HTERT RPE-1 (cell line): ENCODE results near the gene METRNL.
"Not testable (repeated sequence)": the region's sequence is repeated elsewhere in the genome, so short reads cannot be mapped to it uniquely, and the experiment has no call there.

Source experiments
- in situ Hi-C: fragments of 300-500 bp; cut with MboI; formaldehyde crosslinking; loops from 4 replicates; pipeline ENCODE4 v1.14.3; 2020; ENCODE audit warnings: low sequenced_read_pairs

The METRNL gene

DNA sequence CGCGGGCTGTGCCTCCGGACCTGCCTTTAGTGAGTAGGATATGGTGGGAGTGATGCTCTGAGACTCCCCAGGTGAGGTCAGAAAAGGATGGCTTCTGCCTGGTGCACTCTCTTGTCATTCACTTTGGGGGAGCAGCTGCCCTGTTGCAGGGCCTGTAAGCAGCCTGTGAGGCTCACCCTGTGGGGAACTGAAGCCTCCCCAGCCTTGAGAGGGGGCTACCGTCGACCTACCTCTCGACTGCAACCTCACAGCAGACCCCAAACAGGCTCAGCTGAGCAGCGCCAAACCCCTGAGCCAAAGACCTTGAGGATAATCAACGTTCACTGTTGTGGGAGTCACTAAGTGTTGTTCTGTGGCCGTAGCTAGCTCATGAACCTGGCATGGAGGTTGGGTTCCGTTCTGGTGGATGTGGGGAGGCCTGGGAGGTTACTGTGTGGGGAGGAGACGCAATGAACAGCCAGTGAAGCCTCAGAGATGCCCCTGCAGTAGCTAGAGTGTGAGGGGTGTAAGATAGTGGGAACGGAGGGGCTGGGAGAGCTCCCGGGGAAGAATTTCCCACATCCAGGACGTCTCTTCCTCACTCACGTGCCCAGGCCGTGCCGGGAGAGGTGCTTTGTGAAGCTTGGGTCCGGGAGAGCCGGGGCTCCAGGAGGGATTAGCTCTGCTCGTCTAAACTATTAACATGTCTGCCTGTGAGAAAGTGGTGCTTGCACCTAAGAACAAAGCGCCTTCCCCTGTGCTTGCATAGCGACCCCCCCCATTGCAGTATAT is 38.8 kb downstream of the METRNL start:
- in situ Hi-C loops, result no loop called here

DNA sequence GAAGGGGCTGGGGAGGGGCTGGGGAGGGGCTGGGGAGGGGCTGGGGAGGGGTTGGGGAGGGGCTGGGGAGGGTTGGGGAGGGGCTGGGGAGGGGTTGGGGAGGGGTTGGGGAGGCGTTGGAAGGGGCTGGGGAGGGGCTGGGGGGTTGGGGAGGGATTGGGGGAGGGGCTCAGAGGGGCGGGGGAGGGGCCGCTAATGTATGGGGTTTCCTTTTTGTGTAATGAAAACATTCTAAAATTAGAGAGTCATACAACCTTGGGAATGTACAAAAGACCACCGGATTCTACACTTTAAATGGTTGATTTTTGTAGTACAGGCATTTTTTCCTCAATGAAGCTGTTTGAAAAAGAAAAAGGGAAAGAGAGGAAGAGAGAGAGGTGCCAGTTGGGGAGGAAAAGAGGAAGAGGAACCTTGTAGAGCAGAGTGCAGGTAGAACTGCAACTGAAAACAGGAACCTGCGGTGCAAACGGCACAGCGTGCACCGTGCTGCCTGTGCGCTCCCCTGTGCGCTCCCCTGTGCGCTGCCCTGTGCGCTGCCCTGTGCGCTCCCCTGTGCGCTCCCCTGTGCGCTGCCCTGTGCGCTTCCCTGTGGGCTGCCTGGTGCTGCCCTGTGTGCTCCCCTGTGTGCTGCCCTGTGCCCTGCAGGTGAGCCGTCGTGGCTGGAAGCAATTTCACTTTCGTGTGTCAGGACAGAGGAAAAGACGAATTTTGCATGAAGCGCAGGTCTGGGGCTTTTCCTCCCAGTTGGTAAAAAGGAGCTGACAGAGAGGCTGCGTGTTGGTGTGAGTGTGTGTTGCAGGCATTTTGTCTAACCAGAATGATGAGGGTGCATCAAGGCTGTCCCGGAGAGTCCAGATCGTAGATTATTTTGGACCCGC is 40.8 kb downstream of the METRNL start:
- in situ Hi-C loops, result no loop called here

DNA sequence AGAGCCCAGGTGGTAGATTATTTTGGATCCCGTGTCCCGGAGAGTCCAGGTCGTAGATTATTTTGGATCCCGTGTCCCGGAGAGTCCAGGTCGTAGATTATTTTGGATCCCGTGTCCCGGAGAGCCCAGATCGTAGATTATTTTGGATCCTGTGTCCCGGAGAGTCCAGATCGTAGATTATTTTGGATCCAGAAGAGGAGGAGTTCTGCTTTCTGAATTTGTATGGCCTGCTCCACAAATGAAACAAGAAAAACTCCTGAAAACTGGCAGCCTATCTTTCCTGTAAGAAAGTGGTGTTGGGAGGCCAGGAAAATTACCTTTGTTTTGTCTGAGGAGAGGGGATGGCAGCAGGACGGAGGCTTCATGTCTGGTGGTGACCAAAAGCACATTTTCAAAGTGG is 42.1 kb downstream of the METRNL start:
- in situ Hi-C loops, result not testable (repeated sequence)

DNA sequence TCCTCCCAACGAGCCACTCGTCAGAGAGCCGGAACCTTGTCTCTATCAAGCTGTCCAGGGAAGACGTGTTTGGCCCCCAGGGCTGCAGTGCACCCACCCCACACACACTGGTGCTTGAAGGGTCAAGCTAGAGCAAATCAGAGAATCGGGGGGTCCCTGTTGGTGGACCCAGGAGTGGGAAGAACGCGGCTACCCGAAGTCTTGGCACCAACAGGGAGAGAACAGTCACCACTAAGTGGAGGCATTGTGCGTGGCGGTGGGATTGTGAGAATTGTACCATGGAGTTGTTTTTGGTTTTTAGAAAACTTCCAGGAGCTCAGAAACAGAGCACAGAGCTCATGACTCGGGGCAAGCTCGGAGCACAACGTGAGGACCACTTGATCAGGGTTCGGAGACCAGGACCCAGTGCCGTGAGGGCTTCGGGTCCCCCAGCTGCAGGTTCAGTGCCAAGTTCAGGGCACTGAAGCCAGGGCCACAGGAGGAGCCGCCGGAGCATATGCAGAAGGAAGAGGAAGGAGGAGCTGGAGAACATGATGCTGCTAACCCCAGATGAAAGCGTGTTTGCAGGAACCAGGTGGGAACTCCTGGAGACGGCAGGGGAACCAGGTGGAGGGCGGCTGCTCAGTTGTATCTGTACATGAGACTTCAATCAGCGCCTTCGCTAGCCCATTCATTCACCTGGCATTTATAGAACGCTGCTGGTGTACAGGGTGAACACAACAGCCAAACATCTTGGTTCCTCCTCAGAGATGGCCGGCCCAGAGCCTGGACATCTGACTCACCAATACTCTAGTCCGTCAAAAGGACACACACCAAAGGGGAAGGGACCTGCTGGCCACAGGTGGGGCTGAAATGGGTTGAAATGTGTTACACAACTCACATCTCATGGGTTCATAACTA is 42.8 kb downstream of the METRNL start:
- in situ Hi-C loops, result no loop called here

DNA sequence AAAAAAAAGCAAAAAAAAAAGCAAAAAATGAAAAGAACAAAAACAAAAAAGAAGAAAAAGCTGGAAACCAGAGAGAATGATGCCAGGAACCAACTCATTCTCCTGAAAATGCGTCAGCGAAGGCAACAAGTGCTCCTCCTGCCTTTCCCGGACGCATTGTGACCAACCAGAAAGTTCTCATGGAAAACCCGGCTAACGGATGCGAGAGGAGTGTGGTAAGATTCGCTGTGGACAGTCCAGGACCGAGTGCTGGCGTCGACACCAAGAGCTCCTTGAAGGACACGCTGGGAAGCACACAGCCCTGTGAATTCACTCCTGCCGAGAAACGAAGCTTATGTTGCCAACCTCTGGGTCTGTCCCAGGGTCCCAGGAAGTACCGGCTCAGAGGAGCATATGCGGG is 43.4 kb downstream of the METRNL start:
- in situ Hi-C loops, result no loop called here

DNA sequence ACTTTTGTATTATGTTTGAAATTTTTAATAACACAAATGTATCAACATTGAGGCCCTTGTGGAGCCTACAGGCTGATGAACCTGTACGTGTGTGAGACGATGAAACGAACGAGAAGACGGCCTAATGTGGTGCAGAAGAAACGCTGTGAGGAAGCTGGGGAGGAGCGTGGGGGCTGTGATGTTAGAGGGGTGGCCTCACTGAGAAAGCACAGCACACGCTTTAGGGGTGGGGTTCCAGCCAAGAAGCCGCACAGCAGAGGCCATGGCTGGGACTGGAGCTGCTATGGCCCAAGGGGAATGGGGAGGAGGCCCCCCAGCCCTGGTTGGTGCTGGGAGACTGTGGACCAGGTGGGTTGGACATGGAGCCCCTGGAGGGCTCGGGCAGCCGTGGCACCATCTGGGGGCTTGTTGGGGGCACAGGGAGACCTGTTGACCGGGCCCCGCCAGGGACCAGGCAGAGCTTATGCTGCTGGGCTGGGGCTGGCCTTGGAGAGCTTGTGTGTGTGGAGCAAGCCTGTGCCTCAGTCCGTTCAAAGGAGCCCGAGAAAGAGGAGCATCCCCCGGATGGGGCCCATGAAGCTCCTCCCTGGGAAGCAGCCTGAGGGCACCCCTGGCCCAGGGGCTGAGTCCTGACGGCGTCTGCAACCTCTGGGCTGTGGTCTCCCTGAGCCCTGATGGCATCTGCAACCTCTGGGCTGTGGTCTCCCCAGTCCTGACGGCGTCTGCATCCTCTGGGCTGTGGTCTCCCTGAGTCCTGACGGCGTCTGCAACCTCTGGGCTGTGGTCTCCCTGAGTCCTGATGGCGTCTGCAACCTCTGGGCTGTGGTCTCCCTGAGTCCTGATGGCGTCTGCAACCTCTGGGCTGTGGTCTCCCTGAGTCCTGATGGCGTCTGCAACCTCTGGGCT is 44.7 kb downstream of the METRNL start:
- in situ Hi-C loops, result no loop called here

DNA sequence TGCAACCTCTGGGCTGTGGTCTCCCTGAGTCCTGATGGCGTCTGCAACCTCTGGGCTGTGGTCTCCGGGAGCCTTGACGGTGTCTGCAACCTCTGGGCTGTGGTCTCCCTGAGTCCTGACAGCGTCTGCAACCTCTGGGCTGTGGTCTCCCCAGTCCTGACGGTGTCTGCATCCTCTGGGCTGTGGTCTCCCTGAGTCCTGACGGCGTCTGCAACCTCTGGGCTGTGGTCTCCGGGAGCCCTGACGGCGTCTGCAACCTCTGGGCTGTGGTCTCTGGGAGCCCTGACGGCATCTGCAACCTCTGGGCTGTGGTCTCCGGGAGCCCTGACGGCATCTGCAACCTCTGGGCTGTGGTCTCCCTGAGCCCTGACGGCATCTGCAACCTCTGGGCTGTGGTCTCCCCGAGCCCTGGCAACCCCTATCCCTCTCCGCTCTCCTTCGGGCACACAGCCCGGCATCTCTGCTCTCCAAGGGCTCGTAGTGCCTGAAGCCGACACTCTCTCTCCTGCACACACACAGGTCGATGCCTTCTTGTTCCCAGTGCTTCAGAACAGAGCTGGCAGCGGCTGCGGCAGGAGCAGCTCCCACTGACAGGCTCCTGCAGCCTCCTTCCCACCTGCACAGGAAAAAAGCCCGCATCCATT is 45.6 kb downstream of the METRNL start:
- in situ Hi-C loops, result no loop called here

DNA sequence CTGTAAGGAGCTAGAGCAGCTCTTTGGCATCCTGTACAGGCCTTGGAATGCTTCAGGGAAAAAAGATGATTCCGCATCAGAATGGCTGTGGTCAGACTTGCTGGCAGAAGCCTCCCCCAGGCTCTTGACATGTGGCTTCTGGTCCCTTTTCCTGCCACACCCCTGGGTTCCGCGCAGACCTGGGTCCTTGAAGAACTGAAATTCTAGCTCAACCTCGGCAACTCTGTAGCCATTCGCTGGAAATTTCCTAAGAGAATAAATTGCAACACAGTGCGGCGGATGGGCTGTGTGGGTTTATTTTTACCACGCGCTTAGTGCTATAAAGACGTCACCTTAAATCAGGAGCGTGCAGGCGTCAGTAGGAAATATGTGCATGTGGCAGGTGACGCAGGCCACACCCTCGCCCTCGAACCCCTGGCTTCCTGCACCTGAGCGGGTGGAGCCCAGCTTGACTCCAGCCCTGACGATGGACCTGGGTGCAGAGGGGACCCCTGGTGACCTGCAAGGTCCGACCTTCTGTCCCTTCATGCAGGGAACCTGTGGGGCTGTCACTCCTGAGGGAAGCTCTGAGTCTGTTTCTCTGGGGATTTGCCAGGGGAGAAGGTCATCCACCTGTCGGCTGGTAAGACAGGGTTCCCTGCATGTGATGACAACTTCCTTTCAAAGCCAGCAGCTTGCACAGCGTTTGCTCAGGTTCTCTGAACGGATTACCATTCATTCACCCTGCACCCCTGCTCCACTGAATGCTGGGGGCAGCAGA is 46.3 kb downstream of the METRNL start:
- in situ Hi-C loops, result no loop called here

DNA sequence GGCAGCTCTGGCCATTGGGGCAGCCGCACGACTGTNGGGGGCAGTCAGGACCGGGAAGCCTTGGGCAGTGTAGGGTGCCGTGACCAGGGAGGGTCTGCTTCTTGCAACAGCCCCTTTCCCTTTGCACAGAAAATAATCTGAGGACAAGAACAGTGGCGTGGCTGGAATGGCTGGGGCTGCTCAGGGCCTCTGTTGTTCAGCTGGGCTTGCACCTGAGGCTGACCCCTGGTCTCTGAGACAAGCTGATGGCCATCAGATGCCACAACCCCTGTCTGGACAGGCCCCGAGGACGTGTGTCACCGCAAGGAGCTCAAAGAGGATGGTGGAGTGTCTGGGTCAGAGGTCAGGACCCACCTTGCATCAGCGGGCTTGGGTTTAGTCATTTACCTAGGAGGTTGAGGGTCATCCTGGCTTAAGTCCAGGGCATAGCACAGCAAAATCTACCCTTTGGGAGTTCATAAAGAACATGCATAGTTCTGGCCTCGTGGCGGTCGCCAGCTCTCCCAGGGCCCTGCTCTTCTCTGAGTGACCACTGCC is 46.9 kb downstream of the METRNL start:
- in situ Hi-C loops, result no loop called here

DNA sequence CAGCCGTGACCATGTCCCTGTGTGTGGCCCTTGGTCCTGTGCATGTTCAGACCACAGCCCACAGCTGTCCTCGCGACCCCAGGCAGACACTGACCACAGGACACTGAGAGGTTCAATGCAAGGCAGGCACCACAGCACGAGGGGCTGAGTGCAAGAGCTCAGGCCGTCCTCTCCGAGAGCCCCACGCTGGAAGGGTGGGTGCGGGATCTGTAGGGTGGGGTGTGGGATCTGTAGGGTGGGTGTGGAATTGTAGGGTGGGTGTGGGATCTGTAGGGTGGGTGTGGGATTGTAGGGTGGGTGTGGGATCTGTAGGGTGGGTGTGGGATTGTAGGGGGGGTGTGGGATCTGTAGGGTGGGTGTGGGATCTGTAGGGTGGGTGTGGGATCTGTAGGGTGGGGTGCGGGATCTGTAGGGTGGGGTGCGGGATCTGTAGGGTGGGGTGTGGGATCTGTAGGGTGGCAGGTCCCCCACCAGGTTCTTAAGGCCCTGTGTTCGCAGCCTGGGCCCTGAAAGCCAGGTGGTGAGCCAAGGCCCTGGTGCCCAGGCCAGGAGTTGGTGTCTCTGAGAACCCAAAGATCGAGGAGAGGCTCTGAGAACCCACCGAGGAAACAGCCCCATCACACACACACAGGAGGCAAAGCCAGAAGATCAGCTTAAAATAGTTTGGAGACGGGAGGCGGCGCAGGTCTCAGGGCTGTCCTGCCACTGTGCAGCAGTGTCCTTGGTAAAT is 48.2 kb downstream of the METRNL start:
- in situ Hi-C loops, result no loop called here

DNA sequence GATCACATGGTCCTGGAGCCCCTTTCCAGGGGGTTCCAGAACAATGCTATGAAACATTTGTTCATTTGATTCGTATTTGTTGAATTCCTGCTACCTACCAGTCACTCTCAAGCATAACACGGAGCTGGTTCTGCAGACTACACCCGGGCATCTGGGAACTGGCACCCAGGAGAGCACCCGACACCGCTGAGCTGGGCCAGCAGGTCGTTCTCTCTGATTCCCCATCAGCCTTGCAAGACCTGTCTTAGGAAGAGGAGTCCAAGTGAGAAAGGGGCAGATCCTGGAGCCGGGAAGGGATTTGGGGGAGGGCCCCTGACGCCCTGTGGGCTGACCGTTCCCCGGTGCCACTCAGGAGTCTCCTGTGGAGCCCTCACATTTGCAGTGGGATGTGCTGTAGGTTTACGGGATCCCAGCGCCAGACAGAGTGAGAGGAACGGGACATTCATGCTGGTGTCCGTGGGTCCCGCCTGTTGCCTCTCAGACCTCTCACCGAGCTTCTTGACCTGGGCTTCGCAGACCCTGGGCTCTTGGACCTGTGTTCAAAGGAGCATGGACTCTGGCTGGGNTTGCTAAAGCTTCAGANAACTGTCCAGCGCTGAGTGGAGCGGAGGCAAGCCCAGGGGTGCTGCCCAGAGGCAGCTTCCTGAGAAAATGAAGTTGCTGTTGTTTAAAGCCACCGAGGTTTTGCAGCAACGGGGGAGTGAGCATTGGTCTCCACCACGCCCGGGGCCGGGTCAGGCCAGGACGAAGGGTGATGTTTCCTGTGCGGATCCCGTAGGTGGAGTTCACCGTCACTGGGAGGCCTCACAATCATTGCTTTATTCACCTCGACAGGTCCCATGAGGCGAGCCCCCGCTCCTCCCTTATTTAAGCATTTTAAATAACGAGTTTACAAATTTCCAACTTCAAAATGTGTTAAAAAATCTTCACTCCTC is 49.2 kb downstream of the METRNL start:
- in situ Hi-C loops, result no loop called here

DNA sequence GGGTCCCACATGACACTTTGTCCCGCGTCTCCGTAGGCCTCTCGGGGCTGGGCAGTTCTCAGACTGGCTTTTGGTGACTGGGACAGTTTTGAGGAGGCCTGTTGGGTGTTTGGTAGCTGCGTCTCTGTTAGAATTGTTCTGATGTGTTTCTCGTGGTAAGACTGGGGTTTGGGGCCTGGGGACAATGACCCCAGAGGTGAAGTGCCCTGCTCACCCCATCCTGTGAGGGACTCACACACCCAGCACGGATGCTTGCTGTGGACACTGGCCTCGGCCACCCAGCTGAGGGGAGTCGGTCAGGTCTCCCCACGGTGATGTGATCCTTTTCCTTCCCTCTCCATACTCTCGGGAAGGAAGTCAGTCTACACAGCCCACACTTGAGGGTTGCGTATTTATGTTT is 50.3 kb downstream of the METRNL start:
- in situ Hi-C loops, result no loop called here

DNA sequence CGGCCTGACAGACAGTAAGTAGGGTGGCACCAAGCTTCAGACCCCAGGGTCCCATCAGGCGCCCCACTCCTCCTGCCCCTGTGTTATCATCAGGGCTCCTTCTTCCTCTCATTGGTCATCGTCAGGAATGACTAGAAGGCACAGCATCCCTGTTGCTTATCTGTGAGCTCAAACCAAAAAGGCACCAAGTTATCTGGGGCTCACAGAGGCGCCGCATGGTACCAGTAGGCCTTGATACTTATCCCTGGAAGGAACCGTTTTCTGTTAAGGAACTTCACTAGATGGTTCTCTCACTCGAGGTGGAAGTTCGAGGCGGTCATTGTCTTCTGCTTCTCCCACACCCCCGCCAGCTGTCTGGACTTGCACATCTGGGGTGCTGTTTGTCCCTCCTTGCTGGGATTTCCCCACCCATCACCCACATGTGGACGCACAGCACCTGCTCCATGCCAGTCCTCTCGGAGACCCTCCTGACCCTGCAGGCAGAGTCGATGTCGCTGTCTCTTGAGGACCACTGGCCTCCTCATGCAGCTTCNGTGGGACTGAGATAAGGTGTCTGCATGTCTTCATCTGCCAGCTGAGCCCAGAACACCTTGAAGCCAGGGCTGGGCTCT is 52.1 kb downstream of the METRNL start:
- in situ Hi-C loops, result no loop called here

DNA sequence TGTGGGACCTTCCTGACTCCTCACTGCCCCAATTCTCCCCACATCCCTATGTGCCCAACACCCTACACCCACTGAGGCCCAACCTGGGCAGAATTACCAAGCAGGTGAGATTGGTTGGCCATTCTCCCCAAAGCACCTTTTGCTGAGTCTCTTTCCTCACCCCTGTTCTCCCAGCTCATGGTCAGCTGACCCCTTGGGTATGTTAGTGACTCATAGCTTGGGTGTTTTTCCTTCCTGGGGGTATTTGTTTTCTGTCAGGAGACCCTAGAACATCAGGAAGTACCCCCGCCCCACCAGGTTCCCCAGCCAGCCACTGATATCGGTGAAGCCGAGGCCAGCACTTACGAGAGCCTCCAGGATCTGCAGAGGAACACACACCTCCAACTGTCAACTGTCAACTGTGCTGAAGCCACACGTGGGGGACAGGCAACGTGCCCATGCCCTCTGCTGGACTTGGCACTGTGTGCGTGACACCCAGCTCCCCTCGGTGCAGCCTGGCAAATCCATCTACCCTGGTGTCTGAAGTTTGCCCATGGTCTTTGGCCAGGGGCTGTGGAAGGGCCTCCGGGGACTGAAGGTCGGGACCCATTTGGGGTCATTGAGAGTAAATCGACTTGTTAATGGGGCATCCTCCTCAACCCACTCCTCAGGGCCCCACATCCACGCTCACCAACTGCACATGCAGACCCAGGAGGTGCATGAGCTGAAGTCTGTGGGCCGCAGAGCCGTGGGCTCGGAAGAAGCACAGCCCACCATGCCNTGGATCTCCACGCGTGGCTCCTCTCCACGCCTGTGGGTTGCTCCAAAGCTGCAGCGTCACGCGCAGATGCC is 53.1 kb downstream of the METRNL start:
- in situ Hi-C loops, result no loop called here

DNA sequence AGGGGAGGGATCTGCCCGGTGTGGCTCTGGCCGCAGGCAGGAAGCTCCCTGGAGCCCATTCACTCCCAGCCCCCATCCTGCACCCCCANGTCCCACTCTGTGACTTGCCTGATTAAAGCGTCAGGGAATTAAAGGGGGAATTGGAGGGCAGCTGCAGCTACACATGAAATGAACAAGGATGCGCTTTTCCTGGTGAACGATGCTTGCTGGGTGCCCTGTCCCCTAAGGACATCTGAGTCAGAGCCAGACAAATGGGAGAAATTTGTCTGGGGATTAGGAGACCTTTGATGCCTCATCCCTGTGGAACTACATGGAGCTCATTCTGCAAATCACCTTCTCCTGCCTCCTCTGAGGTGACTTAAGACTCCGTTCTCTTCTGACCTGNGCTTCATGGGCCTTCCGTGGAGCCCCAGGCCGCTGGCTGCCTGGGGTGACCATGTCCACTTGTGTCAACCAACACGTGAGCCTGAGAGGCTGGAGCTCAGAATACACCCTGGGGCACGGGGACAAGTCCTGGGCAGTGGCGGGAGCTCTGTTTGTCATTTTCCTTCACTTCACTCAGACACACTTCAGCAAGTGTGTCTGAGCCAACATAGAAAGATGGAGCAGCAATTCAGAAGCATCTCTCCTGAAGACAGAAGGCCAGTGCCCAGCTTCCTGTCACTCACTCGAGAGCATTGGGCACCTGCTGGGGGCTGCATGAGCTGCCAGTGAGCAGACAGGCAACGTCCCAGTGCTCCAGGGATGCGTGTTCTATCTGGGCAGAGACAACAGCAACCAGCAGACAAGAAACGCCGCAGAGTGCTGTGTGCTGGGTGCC is 54.1 kb downstream of the METRNL start:
- in situ Hi-C loops, result no loop called here
